ENCODE results near the gene CDC42BPG.

DNA sequence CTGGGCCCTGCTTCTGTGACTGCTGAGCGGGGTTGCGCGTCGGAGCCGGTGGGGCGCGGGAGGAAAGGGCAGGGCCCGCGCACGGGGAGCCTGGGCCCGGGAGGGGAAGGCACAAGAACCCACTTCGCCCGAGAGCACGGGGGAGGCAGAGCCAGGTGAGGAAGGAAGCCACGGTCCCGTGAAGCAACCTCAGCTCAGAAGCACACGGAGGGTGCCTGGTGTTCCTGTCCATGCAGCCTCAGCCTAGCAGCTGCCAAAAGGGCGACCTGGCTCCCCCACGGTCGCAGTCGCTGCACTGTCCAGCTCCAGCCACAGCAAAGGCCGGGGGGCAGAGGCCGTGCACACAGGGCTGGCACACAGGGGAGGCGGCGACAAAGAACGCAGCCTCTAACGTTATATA is 9.3 kb upstream of the CDC42BPG start:
- TF ChIP-seq GATA2 (IDR thresholded peaks at IDR 0.05; ENCODE audit: low read depth, low read length) (no peak), GATA3 (IDR thresholded peaks at IDR 0.05; ENCODE audit: low read depth, low read length) (no peak)

Data from SH-SY5Y (cell line).